RKO (cell line): ENCODE measurements around the gene PTPRT.

Experiments used
- DNase-seq: peaks from one replicate; pipeline ENCODE4 v3.0.0-alpha.2; 2016; ENCODE audit warnings: low spot score

The PTPRT gene

GRCh38 chr20:42113236-42113635 lies 1076.5 kb downstream of the PTPRT start:
- no peak for DNase-seq

DNA sequence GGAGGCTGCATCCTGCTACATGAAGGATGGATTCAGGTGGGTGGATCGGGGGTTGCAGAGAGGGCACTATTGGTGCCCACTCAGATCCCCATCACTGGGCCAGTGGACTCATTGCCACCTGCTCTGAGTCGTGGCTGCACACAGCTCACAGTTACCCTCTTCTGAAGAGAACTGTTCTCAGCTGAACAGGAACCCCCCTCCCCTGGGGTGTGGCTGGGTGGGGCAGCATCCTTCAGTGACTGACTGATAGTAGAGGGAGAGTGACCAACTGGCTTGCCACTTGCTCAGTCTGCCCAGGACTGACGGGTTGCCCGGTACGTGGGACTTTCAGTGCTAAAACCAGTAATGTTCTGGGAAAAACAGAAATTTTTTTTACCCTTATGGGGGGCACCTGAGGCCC lies 1077.5 kb downstream of the PTPRT start:
- no peak for DNase-seq

DNA sequence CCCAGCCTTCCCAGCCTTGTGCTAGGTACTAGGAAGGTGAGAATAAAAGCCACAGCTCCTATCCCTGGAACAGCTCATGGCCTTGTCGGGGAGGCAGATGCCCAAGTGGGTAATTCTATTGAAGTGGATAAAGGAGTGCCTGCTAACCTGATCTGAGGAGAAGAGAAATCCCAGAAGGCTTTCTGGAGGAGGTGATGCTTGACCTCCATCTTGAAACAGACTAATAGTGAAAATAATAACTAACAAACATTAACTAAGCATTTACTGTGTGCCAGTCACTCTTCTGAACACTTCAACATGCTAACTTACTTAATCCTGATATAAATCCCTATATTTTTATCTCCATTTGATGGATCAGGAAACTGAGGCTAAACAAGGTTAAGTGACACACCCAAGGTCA lies 1078.4 kb downstream of the PTPRT start:
- DNase-seq, result no peak

DNA sequence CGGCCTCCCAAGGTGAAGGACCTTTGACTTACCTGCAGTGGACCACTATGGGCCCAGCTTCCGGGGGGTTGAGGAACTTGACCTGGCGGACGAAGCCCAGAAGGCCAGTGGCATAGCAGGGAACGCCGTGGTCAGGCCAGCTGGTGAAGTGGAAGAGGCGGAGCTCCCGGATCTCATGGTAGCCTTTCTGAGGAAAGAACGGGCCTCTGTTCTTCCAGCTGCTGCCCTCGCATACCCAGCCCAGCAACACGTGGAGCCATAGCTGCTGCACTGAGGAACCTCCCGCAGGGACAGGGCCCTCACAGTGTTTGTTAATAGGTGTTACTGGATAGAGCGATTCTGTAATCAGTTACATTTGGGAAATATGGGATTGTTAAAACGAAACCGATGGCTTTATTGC lies 1079.4 kb downstream of the PTPRT start:
- DNase-seq, result no peak

DNA sequence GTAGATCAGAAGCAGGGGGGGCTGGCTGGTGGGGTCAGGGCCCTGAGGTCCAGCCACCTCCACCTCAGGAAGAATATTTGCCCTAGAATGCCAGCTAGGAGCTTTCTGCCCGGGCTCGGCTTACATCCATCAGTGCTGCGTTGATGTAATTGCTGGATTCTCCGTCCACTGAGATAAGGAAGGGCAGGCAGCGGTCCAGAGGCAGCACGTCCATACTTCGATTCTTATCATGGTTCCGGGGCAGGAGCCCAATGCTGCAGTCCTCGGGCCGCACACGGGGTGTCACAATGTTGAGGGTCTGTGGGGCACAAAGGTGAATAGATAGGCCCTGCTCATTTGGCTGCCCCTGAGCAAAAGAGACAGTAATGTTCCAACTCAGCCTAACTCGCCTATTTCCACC lies 1087.7 kb downstream of the PTPRT start:
- DNase-seq, result no peak

GRCh38 chr20:42100137-42100704 lies 1089.5 kb downstream of the PTPRT start:
- no peak for DNase-seq

DNA sequence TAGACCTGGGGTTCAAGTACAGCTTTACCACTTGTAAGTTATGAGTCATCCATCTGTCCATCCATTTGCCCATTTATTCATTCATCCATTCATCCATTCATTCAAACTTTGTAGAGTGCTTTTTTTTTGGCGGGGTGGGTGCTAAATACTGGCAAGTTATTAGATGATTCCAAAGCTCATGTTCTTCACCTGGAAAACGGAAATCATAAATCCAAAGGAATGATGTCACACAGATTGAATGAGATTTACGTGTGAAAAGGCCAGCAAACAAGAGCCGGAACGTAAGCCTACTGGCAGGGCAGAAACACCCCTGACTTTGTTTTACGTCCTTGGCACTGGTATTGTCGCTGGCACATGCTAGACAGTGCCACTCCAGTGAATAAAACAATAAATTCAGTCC lies 1090.6 kb downstream of the PTPRT start:
- DNase-seq, result no peak

- DNase-seq, result no peak
Observed at GRCh38 chr20:42098418-42098817, 1091.3 kb downstream of the PTPRT start.

DNA sequence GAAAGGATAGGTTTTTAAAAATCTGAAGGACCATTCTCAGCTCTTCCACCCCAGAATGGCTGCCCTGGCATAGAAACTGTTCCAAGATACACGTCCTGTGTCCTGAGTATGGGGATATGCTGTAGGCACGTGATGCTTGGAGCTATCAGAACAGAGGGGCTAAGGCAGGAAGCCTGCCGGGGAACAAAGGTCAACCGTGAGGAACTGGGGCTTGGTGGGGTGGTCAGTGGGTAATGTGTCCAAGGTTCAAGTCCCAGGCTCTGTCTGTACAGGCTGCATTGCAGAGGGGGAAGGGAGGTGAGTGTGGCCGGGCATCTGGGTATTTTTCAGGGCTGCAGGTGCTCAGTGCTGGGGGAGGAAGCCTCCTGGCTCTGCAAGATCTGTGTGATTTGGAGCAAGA lies 1092.0 kb downstream of the PTPRT start:
- DNase-seq, result no peak

DNA sequence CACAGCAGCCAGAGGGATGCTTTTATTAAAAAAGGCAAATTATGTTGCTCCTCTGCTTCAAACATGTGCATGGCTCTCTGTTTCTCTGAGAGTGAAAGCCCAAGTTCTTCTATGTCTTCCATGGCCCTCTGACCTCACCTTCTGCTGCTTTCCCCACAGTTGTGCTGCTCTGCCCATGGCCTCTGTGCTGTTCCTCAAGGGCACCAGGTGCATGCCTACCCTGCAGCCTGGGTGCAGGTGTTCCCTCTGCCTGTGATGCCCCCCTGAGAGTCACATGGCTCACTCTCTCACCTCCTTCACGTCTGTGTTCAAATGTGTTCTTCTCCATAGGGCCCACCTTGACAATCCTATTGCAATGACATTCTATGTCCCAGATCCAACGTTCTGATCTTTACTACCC lies 1094.5 kb downstream of the PTPRT start:
- DNase-seq, result no peak

DNA sequence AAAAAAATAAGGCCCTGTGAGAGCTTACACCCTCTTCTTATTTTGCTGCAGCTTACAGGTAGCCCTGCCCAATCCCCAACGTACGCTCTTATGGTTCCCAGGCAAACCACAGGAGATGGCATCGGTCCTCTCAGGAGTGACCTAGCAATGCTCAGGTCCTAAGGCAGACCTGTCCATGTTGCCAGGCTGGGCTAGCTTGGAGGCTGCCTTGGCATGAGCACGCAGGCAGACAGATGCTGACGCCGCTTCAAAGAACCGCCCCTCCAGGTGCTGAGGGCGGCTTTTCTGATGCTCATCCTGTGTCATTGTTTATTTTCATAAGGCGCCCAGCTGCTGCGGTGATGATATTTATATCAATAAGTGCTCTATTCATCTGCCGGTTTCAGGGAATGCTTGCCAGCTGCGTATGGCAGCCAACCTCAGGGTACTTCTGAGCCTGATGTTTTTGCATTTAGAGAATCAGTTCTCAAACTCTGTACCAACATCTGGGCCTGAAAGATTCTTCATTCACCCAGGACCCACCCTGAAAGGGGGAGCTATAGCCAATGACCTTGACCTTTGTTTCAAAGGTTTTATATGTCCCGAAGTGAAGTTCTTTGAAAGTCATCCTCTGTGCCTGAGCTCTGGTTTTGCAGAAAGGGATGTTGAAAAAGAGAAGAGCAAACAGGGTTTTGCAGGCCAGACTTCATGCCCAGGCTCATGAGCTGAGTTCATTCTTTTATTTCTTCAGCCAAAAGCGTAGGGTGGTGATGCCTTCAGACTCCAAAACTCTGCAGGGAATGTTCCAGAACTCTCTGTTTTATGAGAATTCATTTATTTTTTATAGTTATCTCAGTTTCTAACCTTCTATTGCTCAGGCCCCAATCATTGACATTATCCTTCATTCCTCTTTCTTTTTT lies 1095.9 kb downstream of the PTPRT start:
- no peak for DNase-seq

- no peak for DNase-seq
Observed at GRCh38 chr20:42093041-42093440, 1096.7 kb downstream of the PTPRT start.

GRCh38 chr20:42085366-42085765 lies 1104.3 kb downstream of the PTPRT start:
- no peak for DNase-seq

GRCh38 chr20:42083280-42083679 lies 1106.4 kb downstream of the PTPRT start:
- DNase-seq, result no peak

GRCh38 chr20:42082611-42083010 lies 1107.1 kb downstream of the PTPRT start:
- DNase-seq, result peak; percentile 11

- no peak for DNase-seq
Observed at GRCh38 chr20:42080956-42081355, 1108.8 kb downstream of the PTPRT start.

DNA sequence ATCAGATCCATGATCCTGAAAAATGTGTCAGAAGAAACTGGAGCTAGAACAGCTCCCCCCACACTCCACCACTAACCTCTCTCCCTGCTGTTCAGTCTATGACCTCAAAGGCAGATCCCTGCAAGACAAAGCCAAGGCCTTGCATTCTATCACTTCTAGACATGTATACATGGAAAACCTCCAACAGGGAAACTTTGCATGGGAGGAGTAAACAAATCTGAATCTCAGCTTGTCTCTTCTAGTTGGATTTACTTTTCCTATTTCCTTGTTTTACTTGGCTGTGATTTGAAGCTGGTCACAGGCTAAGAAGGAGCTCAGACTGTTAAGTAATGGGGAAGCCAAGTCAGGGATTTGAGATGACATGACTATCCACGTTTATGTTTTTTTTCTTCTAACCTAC lies 1114.8 kb downstream of the PTPRT start:
- DNase-seq, result no peak

DNA sequence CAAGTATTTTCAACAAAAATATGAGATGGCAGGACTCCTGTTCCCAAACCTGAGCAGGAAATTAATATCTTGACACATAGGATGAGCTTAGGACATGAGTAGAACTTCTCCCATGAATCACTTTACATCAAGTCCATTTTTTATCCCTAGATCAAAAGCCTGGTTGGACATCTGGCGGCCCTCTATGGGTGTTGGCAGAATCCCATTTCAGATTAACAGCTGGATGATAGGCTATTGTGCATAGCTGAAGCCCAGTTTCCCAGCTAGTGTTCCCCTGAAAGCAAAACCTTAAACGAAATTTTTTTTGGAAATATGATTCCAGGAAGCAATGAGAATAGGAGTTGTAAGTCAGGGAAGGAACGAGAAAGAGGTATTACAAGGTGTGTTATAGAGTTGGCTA lies 1122.1 kb downstream of the PTPRT start:
- DNase-seq, result no peak

DNA sequence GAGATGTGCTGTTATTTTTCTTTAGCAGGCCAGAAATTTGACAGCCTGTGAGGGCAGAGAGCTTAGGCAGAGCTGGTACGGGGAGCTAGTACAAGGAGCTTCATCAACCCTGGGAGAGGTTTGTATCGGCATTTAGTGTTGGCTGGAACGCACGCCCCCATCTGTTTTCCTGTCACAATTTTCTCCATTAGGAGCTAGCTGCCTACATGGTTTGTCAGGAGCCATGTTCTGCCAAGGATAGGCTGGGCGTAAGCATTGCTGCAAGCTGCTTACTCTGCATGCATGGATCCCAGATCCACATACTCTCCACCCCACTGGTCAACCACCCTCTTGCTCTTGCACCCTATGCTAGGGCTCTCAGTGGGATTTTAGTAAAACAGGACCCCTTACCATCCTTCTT lies 1122.5 kb downstream of the PTPRT start:
- no peak for DNase-seq

GRCh38 chr20:42063141-42063540 lies 1126.6 kb downstream of the PTPRT start:
- no peak for DNase-seq

DNA sequence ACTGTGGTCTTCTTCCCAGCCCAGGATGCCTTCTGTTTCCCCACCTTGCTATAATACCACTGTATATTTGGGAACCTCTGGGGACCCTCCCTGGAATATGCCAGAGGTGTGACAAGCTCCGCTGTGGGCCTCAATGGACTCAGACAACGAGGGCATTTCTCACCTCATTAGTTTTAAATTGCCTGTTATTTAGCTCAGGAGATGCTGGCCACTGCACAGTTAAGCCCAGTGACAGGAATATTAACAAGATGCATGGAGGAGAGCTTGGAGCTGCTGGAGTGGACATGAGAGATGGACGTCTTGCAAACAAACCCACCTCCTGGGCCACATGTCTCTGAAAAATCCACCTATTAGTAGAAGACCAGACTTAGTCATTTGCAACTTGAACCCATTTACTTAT lies 1136.4 kb downstream of the PTPRT start:
- no peak for DNase-seq

GRCh38 chr20:42051921-42052320 lies 1137.8 kb downstream of the PTPRT start:
- no peak for DNase-seq

DNA sequence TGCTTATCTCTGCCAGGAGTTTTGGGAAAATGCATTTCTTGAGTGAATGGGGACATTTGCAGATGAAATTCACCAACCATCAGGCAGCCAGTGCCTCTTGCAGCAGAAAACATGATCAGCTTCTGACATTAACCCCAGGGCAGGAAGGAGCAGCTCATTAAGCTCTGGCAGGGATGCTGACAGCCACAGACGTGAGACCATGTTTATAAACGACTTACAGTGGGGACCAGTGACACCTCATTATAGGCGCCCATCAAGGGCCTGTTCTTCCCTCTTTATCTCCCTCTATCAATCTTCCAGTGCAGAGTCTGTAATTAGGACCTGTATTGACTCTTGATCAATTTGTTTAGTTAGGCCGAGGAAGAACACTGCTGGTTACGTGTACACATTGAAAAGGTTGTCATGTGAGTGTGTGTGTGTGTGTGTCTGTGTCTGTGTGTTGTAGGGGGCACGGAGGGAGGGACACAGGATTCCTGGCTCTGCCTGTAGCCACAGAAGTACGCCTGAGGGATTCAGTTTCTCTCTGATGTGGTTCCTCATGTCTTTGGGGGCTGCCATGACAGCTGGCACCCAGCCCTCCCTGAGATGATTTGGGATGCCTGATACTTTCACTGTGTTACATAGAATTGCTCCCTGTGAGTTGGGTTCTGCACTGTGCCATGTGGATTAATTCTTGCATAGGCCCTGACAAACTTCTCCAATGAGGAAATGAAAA lies 1143.2 kb downstream of the PTPRT start:
- no peak for DNase-seq
